ENCODE measurements around the gene MAGI1.

DNA sequence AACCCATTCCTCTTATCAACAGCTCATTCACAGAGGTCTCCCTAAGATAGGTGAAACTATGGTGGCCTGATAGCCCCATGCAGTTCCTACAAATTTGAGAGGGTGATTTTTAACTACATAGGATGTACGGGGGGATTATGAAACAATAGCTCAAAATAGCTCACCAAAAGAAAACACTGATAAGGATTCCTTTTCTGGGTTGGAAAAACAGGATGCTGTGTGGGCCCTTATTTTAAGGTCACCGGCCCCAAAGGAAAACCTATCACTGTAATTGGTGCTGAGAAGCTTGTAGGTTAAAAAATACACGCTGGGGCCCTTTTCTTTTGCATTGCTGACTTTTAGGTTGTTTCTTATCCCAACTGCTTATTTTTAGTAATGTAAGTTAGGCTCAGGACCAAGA is 627.4 kb downstream of the MAGI1 start:
- TF ChIP-seq, protein P1, sequence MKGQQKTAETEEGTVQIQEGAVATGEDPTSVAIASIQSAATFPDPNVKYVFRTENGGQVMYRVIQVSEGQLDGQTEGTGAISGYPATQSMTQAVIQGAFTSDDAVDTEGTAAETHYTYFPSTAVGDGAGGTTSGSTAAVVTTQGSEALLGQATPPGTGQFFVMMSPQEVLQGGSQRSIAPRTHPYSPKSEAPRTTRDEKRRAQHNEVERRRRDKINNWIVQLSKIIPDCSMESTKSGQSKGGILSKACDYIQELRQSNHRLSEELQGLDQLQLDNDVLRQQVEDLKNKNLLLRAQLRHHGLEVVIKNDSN (IDR thresholded peaks at IDR 0.05; ENCODE audit: borderline replicate concordance, low read depth) = no peak
- TF ChIP-seq, protein P2, sequence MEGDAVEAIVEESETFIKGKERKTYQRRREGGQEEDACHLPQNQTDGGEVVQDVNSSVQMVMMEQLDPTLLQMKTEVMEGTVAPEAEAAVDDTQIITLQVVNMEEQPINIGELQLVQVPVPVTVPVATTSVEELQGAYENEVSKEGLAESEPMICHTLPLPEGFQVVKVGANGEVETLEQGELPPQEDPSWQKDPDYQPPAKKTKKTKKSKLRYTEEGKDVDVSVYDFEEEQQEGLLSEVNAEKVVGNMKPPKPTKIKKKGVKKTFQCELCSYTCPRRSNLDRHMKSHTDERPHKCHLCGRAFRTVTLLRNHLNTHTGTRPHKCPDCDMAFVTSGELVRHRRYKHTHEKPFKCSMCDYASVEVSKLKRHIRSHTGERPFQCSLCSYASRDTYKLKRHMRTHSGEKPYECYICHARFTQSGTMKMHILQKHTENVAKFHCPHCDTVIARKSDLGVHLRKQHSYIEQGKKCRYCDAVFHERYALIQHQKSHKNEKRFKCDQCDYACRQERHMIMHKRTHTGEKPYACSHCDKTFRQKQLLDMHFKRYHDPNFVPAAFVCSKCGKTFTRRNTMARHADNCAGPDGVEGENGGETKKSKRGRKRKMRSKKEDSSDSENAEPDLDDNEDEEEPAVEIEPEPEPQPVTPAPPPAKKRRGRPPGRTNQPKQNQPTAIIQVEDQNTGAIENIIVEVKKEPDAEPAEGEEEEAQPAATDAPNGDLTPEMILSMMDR (IDR thresholded peaks at IDR 0.05) = no peak

All from SK-N-SH (cell line).